Measurements from ENCODE around the gene ZFTA. TPM values are rescaled to one million over a fixed set of nuclear protein-coding genes. Genes with fewer than 3 reads are reported as not detected.
"Not testable (repeated sequence)": the region's sequence is repeated elsewhere in the genome, so short reads cannot be mapped to it uniquely, and the experiment has no call there.

ZFTA gene
- total and polyA plus RNA-seq, 2 donors, result 10.3 to 15.7 TPM

DNA sequence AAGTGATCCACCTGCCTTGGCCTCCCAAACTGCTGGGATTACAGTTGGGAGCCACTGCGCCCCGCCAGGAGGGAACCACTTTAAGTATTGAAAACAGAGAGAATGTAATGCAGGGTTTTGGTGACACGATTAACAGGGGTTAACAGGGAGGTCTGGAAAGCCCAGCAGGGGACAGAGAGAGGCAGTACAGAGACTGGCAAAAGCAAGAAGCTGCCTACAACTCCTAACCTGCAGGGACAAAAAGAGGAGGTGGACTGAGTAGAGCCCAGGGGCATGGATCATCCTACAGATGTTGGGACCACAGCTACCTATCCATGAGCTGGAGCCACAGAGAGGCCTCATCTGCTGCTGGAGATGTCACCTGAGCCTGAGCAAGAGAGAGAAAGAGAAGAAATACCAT, 42.9 kb upstream of the ZFTA start:
- Histone ChIP-seq H3K4me3 (ENCODE audit: low read length in 2 of 2) (no peak overlapping the region), H3K4me1 (ENCODE audit: control insufficient read depth in 2 of 2, insufficient read depth in 2 of 2, low read length in 2 of 2) (peaks cover 9 to 18% of the 10 kb centered on the region in 2 donors), H3K27ac (ENCODE audit: low read depth in 1 of 2, low read length in 1 of 2) (no peak overlapping the region), H3K9me3 (ENCODE audit: control insufficient read depth in 2 of 2, insufficient read depth in 1 of 2, low read length in 1 of 2) (no peaks in the 10 kb centered on the region), H3K36me3 (ENCODE audit: control insufficient read depth in 2 of 2, insufficient read depth in 2 of 2, low read length in 1 of 2) (peaks cover 3 to 11% of the 10 kb centered on the region in 2 donors), H3K27me3 (ENCODE audit: control insufficient read depth in 2 of 2, insufficient read depth in 1 of 2, low read length in 1 of 2) (peaks cover 0 to 9% of the 10 kb centered on the region in 2 donors)
- DNase-seq (ENCODE audit: low read depth in 6 of 9, low spot score in 9 of 9), result no peak
- WGBS, result 96% methylated on average over 3 of the region's 3 CpGs

DNA sequence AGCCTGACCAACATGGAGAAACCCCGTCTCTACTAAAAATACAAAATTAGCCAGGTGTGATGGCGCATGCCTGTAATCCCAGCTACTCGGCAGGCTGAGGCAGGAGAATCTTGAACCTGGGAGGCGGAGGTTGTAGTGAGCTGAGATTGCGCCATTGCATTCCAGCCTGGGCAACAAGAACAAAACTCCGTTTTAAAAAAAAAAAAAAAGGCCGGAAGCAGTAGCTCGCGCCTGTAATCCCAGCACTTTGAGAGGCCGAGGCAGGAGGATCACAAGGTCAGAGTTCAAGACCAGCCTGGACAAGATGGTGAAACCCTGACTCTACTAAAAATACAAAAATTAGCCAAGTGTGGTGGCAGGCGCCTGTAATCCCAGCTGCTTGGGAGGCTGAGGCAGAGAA, 41.8 kb upstream of the ZFTA start:
- not testable (repeated sequence) for DNase-seq (ENCODE audit: low read depth in 6 of 9, low spot score in 9 of 9); H3K4me3 ChIP-seq (ENCODE audit: low read length in 2 of 2); H3K9me3 ChIP-seq (ENCODE audit: control insufficient read depth in 2 of 2, insufficient read depth in 1 of 2, low read length in 1 of 2); H3K27ac ChIP-seq (ENCODE audit: low read depth in 1 of 2, low read length in 1 of 2); H3K27me3 ChIP-seq (ENCODE audit: control insufficient read depth in 2 of 2, insufficient read depth in 1 of 2, low read length in 1 of 2); H3K36me3 ChIP-seq (ENCODE audit: control insufficient read depth in 2 of 2, insufficient read depth in 2 of 2, low read length in 1 of 2)
- peaks cover 9 to 18% of the 10 kb centered on the region in 2 donors for H3K4me1 ChIP-seq (ENCODE audit: control insufficient read depth in 2 of 2, insufficient read depth in 2 of 2, low read length in 2 of 2)
- 96% methylated on average over 11 of the region's 11 CpGs for WGBS

DNA sequence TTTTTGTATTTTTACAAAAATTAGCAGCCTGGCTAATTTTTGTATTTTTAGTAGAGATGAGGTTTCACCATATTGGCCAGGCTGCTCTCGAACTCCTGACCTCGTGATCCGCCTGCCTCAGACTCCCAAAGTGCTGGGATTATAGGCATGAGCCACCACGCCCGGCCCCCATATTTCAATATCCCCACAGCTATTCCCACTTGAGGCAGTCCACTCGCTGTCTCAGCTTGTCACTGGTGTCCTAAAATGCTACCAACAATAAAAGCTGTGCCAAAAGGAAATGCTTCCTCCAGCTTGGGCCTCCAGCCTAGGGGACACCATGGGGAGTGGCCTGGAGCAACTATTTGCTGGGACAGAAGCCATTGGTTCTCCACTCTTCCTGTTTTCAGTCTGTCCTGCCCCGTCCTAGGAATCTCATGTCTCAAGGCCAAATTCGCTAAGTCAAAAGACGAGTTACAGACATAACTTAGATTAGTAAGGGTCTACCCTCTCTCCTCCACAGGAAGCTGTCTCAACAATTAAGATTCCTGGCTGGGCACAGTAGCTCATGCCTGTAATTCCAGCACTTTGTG, 37.4 kb upstream of the ZFTA start:
- Histone ChIP-seq H3K9me3 (ENCODE audit: control insufficient read depth in 2 of 2, insufficient read depth in 1 of 2, low read length in 1 of 2) (no peaks in the 10 kb centered on the region), H3K4me3 (ENCODE audit: low read length in 2 of 2) (no peak overlapping the region), H3K27me3 (ENCODE audit: control insufficient read depth in 2 of 2, insufficient read depth in 1 of 2, low read length in 1 of 2) (no peaks in the 10 kb centered on the region), H3K36me3 (ENCODE audit: control insufficient read depth in 2 of 2, insufficient read depth in 2 of 2, low read length in 1 of 2) (no peaks in the 10 kb centered on the region), H3K27ac (ENCODE audit: low read depth in 1 of 2, low read length in 1 of 2) (no peak overlapping the region), H3K4me1 (ENCODE audit: control insufficient read depth in 2 of 2, insufficient read depth in 2 of 2, low read length in 2 of 2) (no peaks in the 10 kb centered on the region)
- no peak for DNase-seq (ENCODE audit: low read depth in 6 of 9, low spot score in 9 of 9)
- 98% methylated on average over 9 of the region's 9 CpGs for WGBS

DNA sequence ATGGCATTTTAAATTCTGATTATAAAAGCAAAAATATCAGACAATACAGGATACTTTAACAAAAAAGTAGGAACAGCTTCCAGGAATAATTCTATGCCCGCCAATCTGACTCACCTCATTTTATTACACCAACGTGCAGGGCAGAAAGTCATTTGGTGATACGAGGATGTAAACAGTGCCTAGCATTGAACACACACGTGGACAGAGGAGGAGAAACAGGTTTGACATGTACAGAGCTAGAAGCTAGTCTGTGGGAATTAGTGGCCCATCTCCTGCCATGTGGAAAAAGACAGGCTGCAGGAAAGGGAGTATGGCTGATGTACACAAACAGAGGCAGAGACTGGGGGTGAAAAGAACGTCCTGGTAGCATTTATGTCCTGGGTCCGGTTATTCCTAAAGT, 35.7 kb upstream of the ZFTA start:
- no peak for DNase-seq (ENCODE audit: low read depth in 6 of 9, low spot score in 9 of 9)
- H3K4me3 ChIP-seq (ENCODE audit: low read length in 2 of 2), result no peak overlapping the region
- no peaks in the 10 kb centered on the region for H3K36me3 ChIP-seq (ENCODE audit: control insufficient read depth in 2 of 2, insufficient read depth in 2 of 2, low read length in 1 of 2)
- no peaks in the 10 kb centered on the region for H3K9me3 ChIP-seq (ENCODE audit: control insufficient read depth in 2 of 2, insufficient read depth in 1 of 2, low read length in 1 of 2)
- WGBS, result 95% methylated on average over 6 of the region's 6 CpGs
- H3K27me3 ChIP-seq (ENCODE audit: control insufficient read depth in 2 of 2, insufficient read depth in 1 of 2, low read length in 1 of 2), result no peaks in the 10 kb centered on the region
- H3K4me1 ChIP-seq (ENCODE audit: control insufficient read depth in 2 of 2, insufficient read depth in 2 of 2, low read length in 2 of 2), result no peaks in the 10 kb centered on the region
- H3K27ac ChIP-seq (ENCODE audit: low read depth in 1 of 2, low read length in 1 of 2), result no peak overlapping the region

DNA sequence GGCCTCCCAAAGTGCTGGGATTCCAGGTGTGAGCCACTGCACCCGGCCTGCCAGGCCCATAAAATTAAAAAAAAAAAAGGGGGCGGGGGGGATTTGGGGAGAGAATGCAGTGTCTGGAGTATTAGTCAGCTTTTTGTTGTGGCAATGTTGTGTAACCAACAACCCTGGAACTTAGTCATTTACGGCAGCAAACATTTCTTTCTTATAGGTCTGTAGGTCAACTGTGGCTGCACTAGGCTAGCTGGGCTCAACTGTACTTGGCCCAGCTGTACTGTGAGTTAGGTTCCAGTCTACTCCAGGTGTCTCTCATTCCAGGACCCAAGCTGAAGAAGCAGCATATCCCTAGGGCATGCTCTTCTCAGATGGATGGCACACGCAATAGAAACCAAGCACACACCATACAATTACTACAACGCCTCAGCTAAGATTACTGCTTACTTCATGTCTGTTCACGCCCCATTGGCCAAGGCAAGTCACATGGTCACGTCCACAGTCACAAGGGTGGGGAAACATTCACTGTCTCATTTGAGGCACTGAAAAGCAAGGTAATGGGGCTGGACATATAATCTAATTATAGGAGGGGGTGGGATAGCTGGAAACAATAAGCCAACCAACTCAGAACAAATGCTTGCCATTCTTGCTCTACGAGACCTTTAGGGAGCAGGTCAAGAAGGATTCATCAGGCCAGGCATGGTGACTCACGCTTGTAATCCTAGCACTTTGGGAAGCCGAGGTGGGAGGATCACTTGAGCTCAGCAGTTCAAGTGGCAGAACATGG, 34.3 kb upstream of the ZFTA start:
- H3K36me3 ChIP-seq (ENCODE audit: control insufficient read depth in 2 of 2, insufficient read depth in 2 of 2, low read length in 1 of 2), result no peaks in the 10 kb centered on the region
- DNase-seq (ENCODE audit: low read depth in 6 of 9, low spot score in 9 of 9), result no peak
- H3K27ac ChIP-seq (ENCODE audit: low read depth in 1 of 2, low read length in 1 of 2), result no peak overlapping the region
- H3K4me1 ChIP-seq (ENCODE audit: control insufficient read depth in 2 of 2, insufficient read depth in 2 of 2, low read length in 2 of 2), result no peaks in the 10 kb centered on the region
- no peaks in the 10 kb centered on the region for H3K27me3 ChIP-seq (ENCODE audit: control insufficient read depth in 2 of 2, insufficient read depth in 1 of 2, low read length in 1 of 2)
- 92% methylated on average over 10 of the region's 10 CpGs for WGBS
- H3K4me3 ChIP-seq (ENCODE audit: low read length in 2 of 2), result no peak overlapping the region
- H3K9me3 ChIP-seq (ENCODE audit: control insufficient read depth in 2 of 2, insufficient read depth in 1 of 2, low read length in 1 of 2), result no peaks in the 10 kb centered on the region

DNA sequence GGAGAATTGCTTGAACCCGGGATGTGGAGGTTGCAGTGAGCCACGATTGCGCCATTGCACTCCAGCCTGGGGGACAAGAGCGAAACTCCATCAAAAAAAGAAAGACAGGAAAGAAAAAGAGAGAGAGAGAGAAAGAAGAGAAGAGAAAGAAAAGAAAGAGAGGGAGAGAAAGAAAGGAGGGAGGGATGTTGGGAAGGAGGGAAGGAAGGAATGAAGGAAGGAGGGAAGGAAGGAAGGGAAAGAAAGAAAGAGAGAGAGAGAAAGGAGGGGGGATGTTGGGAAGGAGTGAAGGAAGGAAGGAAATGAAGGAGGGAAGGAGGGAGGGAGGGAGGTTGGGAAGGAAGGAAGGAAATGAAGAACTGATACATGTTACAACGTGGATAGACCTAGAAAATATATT, 32.3 kb upstream of the ZFTA start:
- Histone ChIP-seq H3K36me3 (ENCODE audit: control insufficient read depth in 2 of 2, insufficient read depth in 2 of 2, low read length in 1 of 2) (no peaks in the 10 kb centered on the region), H3K9me3 (ENCODE audit: control insufficient read depth in 2 of 2, insufficient read depth in 1 of 2, low read length in 1 of 2) (no peaks in the 10 kb centered on the region), H3K4me3 (ENCODE audit: low read length in 2 of 2) (no peak overlapping the region), H3K4me1 (ENCODE audit: control insufficient read depth in 2 of 2, insufficient read depth in 2 of 2, low read length in 2 of 2) (no peaks in the 10 kb centered on the region), H3K27ac (ENCODE audit: low read depth in 1 of 2, low read length in 1 of 2) (no peak overlapping the region), H3K27me3 (ENCODE audit: control insufficient read depth in 2 of 2, insufficient read depth in 1 of 2, low read length in 1 of 2) (no peaks in the 10 kb centered on the region)
- DNase-seq (ENCODE audit: low read depth in 6 of 9, low spot score in 9 of 9), result no peak
- WGBS, result 93% methylated on average over 5 of the region's 5 CpGs

DNA sequence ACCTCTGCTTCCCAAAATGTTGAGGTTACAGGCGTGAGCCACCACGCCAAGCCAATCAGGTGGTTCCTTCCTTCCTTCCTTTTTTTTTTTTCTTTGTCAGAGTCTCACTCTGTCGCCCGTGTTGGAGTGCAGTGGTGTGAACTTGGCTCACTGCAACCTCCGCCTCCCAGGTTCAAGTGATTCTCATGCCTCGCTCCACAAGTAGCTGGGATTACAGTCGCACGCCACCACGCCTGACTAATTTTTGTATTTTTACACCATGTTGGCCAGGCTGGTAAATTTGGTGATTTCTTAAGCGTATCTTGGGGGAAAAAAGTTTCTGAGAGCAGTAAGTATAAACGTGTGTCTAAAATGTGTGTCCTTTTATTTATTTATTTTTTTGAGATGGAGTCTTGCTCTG, 26.5 kb upstream of the ZFTA start:
- H3K27ac ChIP-seq (ENCODE audit: low read depth in 1 of 2, low read length in 1 of 2), result no peak overlapping the region
- H3K27me3 ChIP-seq (ENCODE audit: control insufficient read depth in 2 of 2, insufficient read depth in 1 of 2, low read length in 1 of 2), result no peaks in the 10 kb centered on the region
- no peaks in the 10 kb centered on the region for H3K4me1 ChIP-seq (ENCODE audit: control insufficient read depth in 2 of 2, insufficient read depth in 2 of 2, low read length in 2 of 2)
- DNase-seq (ENCODE audit: low read depth in 6 of 9, low spot score in 9 of 9), result no peak
- H3K4me3 ChIP-seq (ENCODE audit: low read length in 2 of 2), result no peak overlapping the region
- 69% methylated on average over 11 of the region's 11 CpGs for WGBS
- H3K9me3 ChIP-seq (ENCODE audit: control insufficient read depth in 2 of 2, insufficient read depth in 1 of 2, low read length in 1 of 2), result peaks cover 0 to 10% of the 10 kb centered on the region in 2 donors
- H3K36me3 ChIP-seq (ENCODE audit: control insufficient read depth in 2 of 2, insufficient read depth in 2 of 2, low read length in 1 of 2), result no peaks in the 10 kb centered on the region

DNA sequence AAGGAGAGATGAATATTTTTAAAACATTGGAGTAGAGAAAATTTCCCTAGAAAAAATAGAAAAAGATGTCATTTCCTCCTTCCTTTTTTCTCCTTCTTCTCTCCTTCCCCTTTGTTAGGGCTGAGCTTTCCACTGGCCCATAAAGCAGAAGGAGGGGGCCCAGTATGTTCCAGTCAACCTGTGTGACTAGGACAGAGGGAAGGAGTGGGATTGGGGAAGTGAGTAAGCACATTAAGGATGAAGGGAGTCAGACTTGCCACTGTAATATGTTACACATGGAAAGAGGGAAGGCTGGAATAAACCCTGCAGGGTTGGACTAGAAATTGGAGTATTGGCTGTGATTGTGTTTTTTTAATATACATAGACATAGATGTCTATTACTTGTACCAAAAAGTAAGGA, 24.6 kb upstream of the ZFTA start:
- H3K27ac ChIP-seq (ENCODE audit: low read depth in 1 of 2, low read length in 1 of 2), result no peak overlapping the region
- H3K27me3 ChIP-seq (ENCODE audit: control insufficient read depth in 2 of 2, insufficient read depth in 1 of 2, low read length in 1 of 2), result no peaks in the 10 kb centered on the region
- H3K9me3 ChIP-seq (ENCODE audit: control insufficient read depth in 2 of 2, insufficient read depth in 1 of 2, low read length in 1 of 2), result peaks cover 0 to 10% of the 10 kb centered on the region in 2 donors
- no peak for DNase-seq (ENCODE audit: low read depth in 6 of 9, low spot score in 9 of 9)
- no peak overlapping the region for H3K4me3 ChIP-seq (ENCODE audit: low read length in 2 of 2)
- no peaks in the 10 kb centered on the region for H3K4me1 ChIP-seq (ENCODE audit: control insufficient read depth in 2 of 2, insufficient read depth in 2 of 2, low read length in 2 of 2)
- no peaks in the 10 kb centered on the region for H3K36me3 ChIP-seq (ENCODE audit: control insufficient read depth in 2 of 2, insufficient read depth in 2 of 2, low read length in 1 of 2)

DNA sequence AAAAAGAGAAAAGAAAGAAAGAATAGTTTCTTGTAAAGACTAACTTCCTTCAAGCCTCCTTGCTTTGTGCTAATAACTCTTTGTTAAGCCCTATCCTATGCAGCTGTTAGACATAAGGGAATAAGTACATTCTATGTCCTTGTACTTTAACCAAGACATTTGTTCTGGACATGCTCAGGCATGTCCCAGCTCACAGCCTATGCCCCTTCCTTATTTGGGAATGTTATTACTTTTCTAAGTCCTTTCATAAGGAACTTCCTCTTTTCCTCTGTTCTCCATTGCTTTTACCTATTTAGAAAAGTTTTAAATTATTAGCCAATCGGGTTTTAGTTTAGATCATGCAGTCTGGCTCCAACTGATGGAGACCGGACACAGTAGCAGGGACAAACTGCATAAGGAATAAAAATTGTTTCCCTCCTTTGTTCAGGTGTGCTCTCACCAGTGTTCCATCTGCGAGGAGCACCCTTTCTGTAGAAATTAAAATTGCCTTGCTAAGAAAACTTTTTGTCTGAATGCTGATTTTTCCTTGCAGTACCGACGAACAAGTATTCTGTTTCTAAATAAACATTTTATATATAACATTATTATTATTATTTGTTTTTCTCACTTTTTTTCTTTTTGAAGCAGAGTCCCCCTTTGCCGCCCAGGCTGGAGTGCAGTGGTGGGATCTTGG, 23.1 kb upstream of the ZFTA start:
- Histone ChIP-seq H3K27me3 (ENCODE audit: control insufficient read depth in 2 of 2, insufficient read depth in 1 of 2, low read length in 1 of 2) (no peaks in the 10 kb centered on the region), H3K4me3 (ENCODE audit: low read length in 2 of 2) (no peak overlapping the region), H3K9me3 (ENCODE audit: control insufficient read depth in 2 of 2, insufficient read depth in 1 of 2, low read length in 1 of 2) (peaks cover 0 to 10% of the 10 kb centered on the region in 2 donors), H3K4me1 (ENCODE audit: control insufficient read depth in 2 of 2, insufficient read depth in 2 of 2, low read length in 2 of 2) (no peaks in the 10 kb centered on the region), H3K36me3 (ENCODE audit: control insufficient read depth in 2 of 2, insufficient read depth in 2 of 2, low read length in 1 of 2) (no peaks in the 10 kb centered on the region), H3K27ac (ENCODE audit: low read depth in 1 of 2, low read length in 1 of 2) (no peak overlapping the region)
- WGBS, result 89% methylated on average over 6 of the region's 6 CpGs
- DNase-seq (ENCODE audit: low read depth in 6 of 9, low spot score in 9 of 9), result no peak

Data from thymus (tissue), 11 donors.